Transverse colon (tissue), 3 donors: Measurements from ENCODE around the gene DOHH.

Experiments used
- POLR2A ChIP-seq: fragments of 450-650 bp; IDR thresholded peaks from one replicate; pipeline ENCODE4 v1.6.1; 2016; ENCODE audit warnings: antibody characterized with exemption, mild to moderate bottlenecking, moderate library complexity
- TF ChIP-seq, protein P1 (sequence below), 5 experiments: fragments of 200-600 bp in 3 of 5; fragments of 450-650 bp in 2 of 5; sonication (generic) in 3 of 5; IDR thresholded peaks; 1 replicate in 2 of 5; 2 replicates in 3 of 5; pipeline ENCODE4 v1.5.1; 2016 to 2017; ENCODE audit warnings: antibody characterized with exemption in 5 of 5, inconsistent platforms in 3 of 5, mild to moderate bottlenecking in 2 of 5, moderate library complexity in 1 of 5

- TF ChIP-seq POLR2A = no peak
- TF ChIP-seq, protein P1, sequence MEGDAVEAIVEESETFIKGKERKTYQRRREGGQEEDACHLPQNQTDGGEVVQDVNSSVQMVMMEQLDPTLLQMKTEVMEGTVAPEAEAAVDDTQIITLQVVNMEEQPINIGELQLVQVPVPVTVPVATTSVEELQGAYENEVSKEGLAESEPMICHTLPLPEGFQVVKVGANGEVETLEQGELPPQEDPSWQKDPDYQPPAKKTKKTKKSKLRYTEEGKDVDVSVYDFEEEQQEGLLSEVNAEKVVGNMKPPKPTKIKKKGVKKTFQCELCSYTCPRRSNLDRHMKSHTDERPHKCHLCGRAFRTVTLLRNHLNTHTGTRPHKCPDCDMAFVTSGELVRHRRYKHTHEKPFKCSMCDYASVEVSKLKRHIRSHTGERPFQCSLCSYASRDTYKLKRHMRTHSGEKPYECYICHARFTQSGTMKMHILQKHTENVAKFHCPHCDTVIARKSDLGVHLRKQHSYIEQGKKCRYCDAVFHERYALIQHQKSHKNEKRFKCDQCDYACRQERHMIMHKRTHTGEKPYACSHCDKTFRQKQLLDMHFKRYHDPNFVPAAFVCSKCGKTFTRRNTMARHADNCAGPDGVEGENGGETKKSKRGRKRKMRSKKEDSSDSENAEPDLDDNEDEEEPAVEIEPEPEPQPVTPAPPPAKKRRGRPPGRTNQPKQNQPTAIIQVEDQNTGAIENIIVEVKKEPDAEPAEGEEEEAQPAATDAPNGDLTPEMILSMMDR (IDR thresholded peaks at IDR 0.05) = no peak
Measured at GRCh38 chr19:3494559-3494958, 5.9 kb downstream of the DOHH start.
